ENCODE results near the gene KRT71. TPM values are rescaled to one million over a fixed set of nuclear protein-coding genes. Genes with fewer than 3 reads are reported as not detected.

Gene KRT71
- total and polyA plus RNA-seq, 2 donors from 2014 or later, result not detected

- TF ChIP-seq CTCF (IDR thresholded peaks at IDR 0.05; ENCODE audit: borderline replicate concordance, extremely low read depth, insufficient read depth), result no peak
- H3K9ac ChIP-seq (ENCODE audit: low read length in 3 of 3), result no peak overlapping the region
- no peaks in the 10 kb centered on the region for H3K9me3 ChIP-seq (ENCODE audit: control insufficient read depth in 2 of 3, insufficient read depth in 1 of 3, low read length in 3 of 3)
- H3K4me1 ChIP-seq (ENCODE audit: control insufficient read depth in 2 of 3, insufficient read depth in 2 of 3, low read depth in 1 of 3, low read length in 3 of 3), result no peaks in the 10 kb centered on the region
- no peak overlapping the region for H3K27ac ChIP-seq (ENCODE audit: low read depth in 2 of 2, low read length in 2 of 2)
- FAIRE-seq (no peak), DNase-seq (peak in 1 of 5 donors; percentile 5)
- no peaks in the 10 kb centered on the region for H3K36me3 ChIP-seq (ENCODE audit: control insufficient read depth in 2 of 3, insufficient read depth in 3 of 3, low read length in 3 of 3)
- no peak overlapping the region for H3K4me3 ChIP-seq (ENCODE audit: low read length in 3 of 3)
- no peaks in the 10 kb centered on the region for H3K27me3 ChIP-seq (ENCODE audit: control insufficient read depth, insufficient read depth, low read length)
- intact Hi-C loops (cut with DNase I), result no loop called here
Observed at GRCh38 chr12:52517888-52518287, 35.1 kb downstream of the KRT71 start.

- Histone ChIP-seq H3K9me3 (ENCODE audit: control insufficient read depth in 2 of 3, insufficient read depth in 1 of 3, low read length in 3 of 3) (no peaks in the 10 kb centered on the region), H3K4me3 (ENCODE audit: low read length in 3 of 3) (no peak overlapping the region), H3K27ac (ENCODE audit: low read depth in 2 of 2, low read length in 2 of 2) (no peak overlapping the region), H3K9ac (ENCODE audit: low read length in 3 of 3) (no peak overlapping the region), H3K4me1 (ENCODE audit: control insufficient read depth in 2 of 3, insufficient read depth in 2 of 3, low read depth in 1 of 3, low read length in 3 of 3) (no peaks in the 10 kb centered on the region), H3K36me3 (ENCODE audit: control insufficient read depth in 2 of 3, insufficient read depth in 3 of 3, low read length in 3 of 3) (no peaks in the 10 kb centered on the region), H3K27me3 (ENCODE audit: control insufficient read depth, insufficient read depth, low read length) (no peaks in the 10 kb centered on the region)
- DNase-seq, result peak in 1 of 5 donors; percentile 1
- no peak for FAIRE-seq
- intact Hi-C loops (cut with DNase I), result no loop called here
- no peak for TF ChIP-seq CTCF (IDR thresholded peaks at IDR 0.05; ENCODE audit: borderline replicate concordance, extremely low read depth, insufficient read depth)
Observed at GRCh38 chr12:52517005-52517835, 35.7 kb downstream of the KRT71 start.

GRCh38 chr12:52515927-52516831 lies 36.8 kb downstream of the KRT71 start:
- no peak for TF ChIP-seq CTCF (IDR thresholded peaks at IDR 0.05; ENCODE audit: borderline replicate concordance, extremely low read depth, insufficient read depth)
- DNase-seq (no peak), FAIRE-seq (no peak)
- Histone ChIP-seq H3K9me3 (ENCODE audit: control insufficient read depth in 2 of 3, insufficient read depth in 1 of 3, low read length in 3 of 3) (no peaks in the 10 kb centered on the region), H3K27ac (ENCODE audit: low read depth in 2 of 2, low read length in 2 of 2) (no peak overlapping the region), H3K4me3 (ENCODE audit: low read length in 3 of 3) (no peak overlapping the region), H3K36me3 (ENCODE audit: control insufficient read depth in 2 of 3, insufficient read depth in 3 of 3, low read length in 3 of 3) (no peaks in the 10 kb centered on the region), H3K27me3 (ENCODE audit: control insufficient read depth, insufficient read depth, low read length) (no peaks in the 10 kb centered on the region), H3K9ac (ENCODE audit: low read length in 3 of 3) (no peak overlapping the region), H3K4me1 (ENCODE audit: control insufficient read depth in 2 of 3, insufficient read depth in 2 of 3, low read depth in 1 of 3, low read length in 3 of 3) (no peaks in the 10 kb centered on the region)
- intact Hi-C loops (cut with DNase I), result no loop called here
